Vagina (tissue), 2 donors: Measurements from ENCODE around the gene MAML3.

Experiments used
- POLR2A ChIP-seq, 2 donors: fragments of 450-650 bp; IDR thresholded peaks; one replicate each; pipeline ENCODE4 v1.6.1; 2017; ENCODE audit warnings: antibody characterized with exemption in 2 of 2, mild to moderate bottlenecking in 2 of 2, moderate library complexity in 2 of 2
- POLR2AphosphoS5 ChIP-seq, 2 donors: sonication (generic); formaldehyde crosslinking; IDR thresholded peaks; one replicate each; pipeline ENCODE4 v1.9.0; 2017; ENCODE audit warnings: antibody characterized with exemption in 2 of 2, mild to moderate bottlenecking in 2 of 2, low read depth in 1 of 2; ENCODE audit not compliant: insufficient read depth in 1 of 2

DNA sequence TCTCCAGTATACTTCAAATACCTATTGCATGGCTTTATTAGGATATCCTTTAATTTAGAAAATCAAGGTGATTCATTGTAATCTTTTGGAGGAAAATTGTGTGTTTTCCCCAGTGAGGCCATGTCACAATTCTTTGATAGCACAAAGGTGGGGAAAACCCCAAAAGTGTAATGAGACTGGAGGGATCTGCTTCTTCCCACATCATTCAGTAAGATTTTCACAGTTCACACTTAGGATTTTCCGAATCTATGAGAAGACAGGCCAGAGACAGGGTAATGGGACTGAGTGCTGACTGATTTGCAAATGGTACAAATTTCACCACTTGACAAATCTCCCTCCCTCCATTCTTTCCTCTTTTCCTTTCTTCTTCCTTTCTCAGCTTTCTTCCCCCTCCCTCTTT lies 307.2 kb downstream of the MAML3 start:
- TF ChIP-seq POLR2A (IDR thresholded peaks at IDR 0.05) (no peak), POLR2AphosphoS5 (IDR thresholded peaks at IDR 0.05; ENCODE audit: insufficient read depth in 1 of 2, low read depth in 1 of 2) (no peak)
